Ovary (tissue), 9 donors: ENCODE results near the gene FBXW7. TPM values are rescaled to one million over a fixed set of nuclear protein-coding genes. Genes with fewer than 3 reads are reported as not detected.

Experiments used
- DNase-seq, 5 donors: peaks; one replicate each; pipeline ENCODE4 v3.0.0-alpha.2; 2019 to 2020
- H3K27ac ChIP-seq, 2 donors: fragments of 200-600 bp; one replicate each; pipeline versions ENCODE4 v1.5.1 to v1.8.0; 2019 to 2022
- H3K27me3 ChIP-seq: fragments of 200-600 bp; one replicate; pipeline ENCODE4 v1.8.0; 2022
- H3K36me3 ChIP-seq: fragments of 200-600 bp; sonication (generic); one replicate; pipeline ENCODE4 v1.5.1; 2019
- H3K4me1 ChIP-seq: one replicate; pipeline ENCODE4 v1.8.1; 2013; ENCODE audit warnings: mild to moderate bottlenecking, moderate library complexity; ENCODE audit not compliant: insufficient read depth
- H3K4me3 ChIP-seq: fragments of 200-600 bp; sonication (generic); one replicate; pipeline ENCODE4 v1.5.1; 2017
- H3K9me3 ChIP-seq, 2 donors: fragments of 200-600 bp in 1 of 2; sonication (generic) in 1 of 2; one replicate each; pipeline versions ENCODE4 v1.5.1 to v1.8.1; 2013 to 2019; ENCODE audit warnings: mild to moderate bottlenecking in 1 of 2, moderate library complexity in 1 of 2
- CTCF ChIP-seq, 3 donors: fragments of 450-650 bp in 2 of 3; fragments of 200-600 bp in 1 of 3; IDR thresholded peaks; one replicate each; pipeline versions ENCODE4 v1.5.1 to v1.8.0; 2016 to 2022; ENCODE audit warnings: antibody characterized with exemption in 3 of 3, mild to moderate bottlenecking in 1 of 3
- EP300 ChIP-seq: sonication (generic); formaldehyde crosslinking; IDR thresholded peaks from one replicate; pipeline ENCODE4 v1.6.1; 2017; ENCODE audit warnings: antibody characterized with exemption
- POLR2A ChIP-seq: fragments of 450-650 bp; IDR thresholded peaks from one replicate; pipeline ENCODE4 v1.6.1; 2017; ENCODE audit warnings: antibody characterized with exemption, mild to moderate bottlenecking, moderate library complexity
- WGBS, 3 donors: extraction: QIAGEN DNeasy Blood & Tissue Kit in 1 of 3; methylation state at CpG; one replicate each; pipeline versions ENCODE4 v1.1.5 to v1.1.7; 2013 to 2017; 5-methylcytosine and 5-hydroxymethylcytosine counted together
- intact Hi-C, 4 donors: fragments of 100-400 bp; cut with DNase I; formaldehyde crosslinking; loops; one replicate each; pipeline versions ENCODE4 v1.11.0 to v1.15.1; 2022 to 2023
- polyA plus RNA-seq, 2 donors: library from polyadenylated mRNA; stranded (reverse); fragments of 200-250 nt in 1 of 2; fragments of 350-450 nt in 1 of 2; fragmentation: Illumina TruSeq in 1 of 2; extraction: RNeasy Lipid Tissue Mini Kit (QIAGEN cat#74804) in 1 of 2; gene quantifications; one replicate each; pipeline ENCODE4 v1.2.3, GENCODE V29; 2013 to 2014
- total RNA-seq, 7 donors: library from RNA; depleted of rRNA in 2 of 7; stranded (reverse); fragments of >200 nt in 2 of 7; fragmentation: NEBNext Ultra II Directional in 3 of 7; extraction: Animal tissue kit (Norgen Biotek cat#: 25700) in 3 of 7; gene quantifications; one replicate each; pipeline versions ENCODE4 v1.1.0 to v1.2.4, GENCODE V29; 2016 to 2023
- donor health status: DM: no; HTN: no; CAD: no; lungs with moderate emphysema.
- donor health status: DM: no; HTN: no; CAD: no.
- donor health status: Bipolar disorder and iron deficiency.
- donor health status: DM: yes; HTN: yes; CAD: no.
- donor health status: DM: no; HTN: no; CAD: no.
- donor health status: DM: yes; HTN: yes; CAD: no.

FBXW7 gene
- total and polyA plus RNA-seq, 9 donors: 9.1 to 66.8 (median 42.9) TPM

DNA sequence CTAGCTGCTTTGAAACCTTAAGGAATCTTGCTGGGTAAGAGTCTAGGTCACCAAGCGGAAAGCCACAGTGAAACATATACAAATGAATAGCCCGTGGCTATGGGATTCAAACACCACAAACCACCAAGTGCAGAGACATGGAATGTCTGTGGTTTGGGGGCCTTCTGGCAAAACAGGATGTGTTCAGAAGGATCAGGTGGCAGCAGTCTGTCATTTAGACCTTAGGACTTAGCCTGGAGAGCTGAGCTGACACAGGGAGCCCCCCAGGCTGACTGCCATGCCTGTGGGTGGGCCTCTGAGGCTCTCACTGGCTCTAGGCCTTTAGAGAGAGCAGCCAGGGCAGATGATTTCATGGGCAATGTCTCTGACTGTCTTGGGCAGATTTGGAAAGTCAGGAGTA lies 225.6 kb downstream of the FBXW7 start:
- Histone ChIP-seq H3K36me3 (no peaks in the 10 kb centered on the region), H3K27ac (no peak overlapping the region), H3K9me3 (no peaks in the 10 kb centered on the region), H3K4me1 (no peaks in the 10 kb centered on the region), H3K27me3 (no peaks in the 10 kb centered on the region), H3K4me3 (no peak overlapping the region)
- no peak for DNase-seq
- TF ChIP-seq CTCF (IDR thresholded peaks at IDR 0.05): no peak
- TF ChIP-seq EP300: no peak
- TF ChIP-seq POLR2A: no peak
- 83 to 90% (median 85%) methylated on average over 2 of the region's 2 CpGs for WGBS, 3 donors
- intact Hi-C loops: no loop called here

GRCh38 chr4:152309418-152309817 lies 226.5 kb downstream of the FBXW7 start:
- intact Hi-C loops: no loop called here
- WGBS, 3 donors: 90 to 92% (median 91%) methylated on average over 2 of the region's 2 CpGs

DNA sequence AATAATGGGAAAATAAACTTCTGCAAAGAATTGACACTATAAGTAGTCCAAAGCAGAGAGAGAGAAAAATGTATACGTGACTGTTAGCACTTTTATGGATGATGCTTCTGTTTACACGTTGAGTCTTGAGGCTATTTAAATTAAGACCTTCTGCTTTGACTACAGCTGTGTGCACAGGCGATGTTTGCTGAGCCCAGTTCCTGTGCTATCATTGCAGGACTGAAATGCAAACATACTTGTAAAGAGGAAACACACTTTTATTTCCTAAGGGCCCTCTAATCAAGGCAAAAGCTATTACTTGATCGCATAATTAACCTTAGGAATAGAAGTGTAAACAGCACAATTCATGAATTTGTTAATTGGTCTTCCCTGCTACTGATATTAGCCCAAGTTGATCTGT lies 226.9 kb downstream of the FBXW7 start:
- TF ChIP-seq CTCF (IDR thresholded peaks at IDR 0.05): no peak
- no peak for TF ChIP-seq POLR2A
- no peak for TF ChIP-seq EP300
- H3K27me3 ChIP-seq: no peaks in the 10 kb centered on the region
- H3K4me1 ChIP-seq: no peaks in the 10 kb centered on the region
- intact Hi-C loops: no loop called here
- H3K4me3 ChIP-seq: no peak overlapping the region
- H3K27ac ChIP-seq: no peak overlapping the region
- no peaks in the 10 kb centered on the region for H3K9me3 ChIP-seq
- no peak for DNase-seq
- WGBS, 3 donors: 74 to 79% (median 77%) methylated on average over 4 of the region's 4 CpGs
- no peaks in the 10 kb centered on the region for H3K36me3 ChIP-seq

More at GRCh38 chr4:152309418-152309817, 226.5 kb downstream of the FBXW7 start:
- H3K27ac ChIP-seq: no peak overlapping the region
- no peaks in the 10 kb centered on the region for H3K36me3 ChIP-seq
- no peak overlapping the region for H3K4me3 ChIP-seq
- no peaks in the 10 kb centered on the region for H3K27me3 ChIP-seq
- no peak for DNase-seq
- no peaks in the 10 kb centered on the region for H3K4me1 ChIP-seq
- H3K9me3 ChIP-seq: no peaks in the 10 kb centered on the region
- no peak for TF ChIP-seq CTCF (IDR thresholded peaks at IDR 0.05)
- no peak for TF ChIP-seq POLR2A
- TF ChIP-seq EP300: no peak

DNA sequence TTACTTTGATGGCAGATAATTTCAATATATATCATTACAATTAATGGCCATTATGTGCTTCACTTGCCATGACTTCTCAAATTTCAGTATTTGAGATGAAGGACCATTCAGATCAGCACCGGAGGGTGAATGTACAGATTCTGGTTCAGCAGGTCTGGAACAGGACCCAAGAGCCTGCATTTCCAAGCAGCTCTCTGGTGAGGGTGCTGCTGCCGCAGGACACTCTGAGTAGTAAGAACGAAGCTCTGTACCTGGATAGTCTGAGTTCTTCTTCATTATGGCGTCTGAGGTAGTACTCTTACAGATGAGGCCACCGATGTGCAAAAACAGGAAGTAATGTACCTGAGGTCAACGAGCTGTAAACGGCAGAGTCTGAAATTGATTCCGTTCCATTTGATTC lies 228.2 kb downstream of the FBXW7 start:
- H3K4me3 ChIP-seq: no peak overlapping the region
- no peaks in the 10 kb centered on the region for H3K27me3 ChIP-seq
- no peak overlapping the region for H3K27ac ChIP-seq
- no peaks in the 10 kb centered on the region for H3K9me3 ChIP-seq
- TF ChIP-seq POLR2A: no peak
- 83 to 87% (median 84%) methylated on average over 8 of the region's 8 CpGs for WGBS, 3 donors
- no peaks in the 10 kb centered on the region for H3K4me1 ChIP-seq
- H3K36me3 ChIP-seq: no peaks in the 10 kb centered on the region
- no peak for DNase-seq
- intact Hi-C loops: no loop called here

DNA sequence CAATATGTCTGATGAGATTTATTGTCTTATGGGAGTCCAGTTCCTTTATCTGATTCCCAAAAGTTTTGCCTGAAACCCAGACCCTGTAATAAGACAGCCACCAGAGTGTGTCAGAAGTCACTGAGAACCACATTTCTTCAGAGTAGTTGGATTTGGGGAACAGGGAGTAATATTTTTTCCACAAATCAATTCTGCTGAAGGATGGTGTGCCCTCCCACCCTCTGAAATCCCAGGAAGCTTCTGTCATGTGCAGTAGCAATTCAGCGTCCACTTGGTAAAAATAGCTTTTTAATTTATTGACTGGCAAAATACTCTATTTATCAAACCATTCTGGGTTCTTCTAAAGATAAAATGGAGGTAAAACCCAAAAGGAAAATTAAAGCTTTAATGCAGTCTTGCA lies 229.4 kb downstream of the FBXW7 start:
- Histone ChIP-seq H3K27ac (no peak overlapping the region), H3K4me1 (no peaks in the 10 kb centered on the region), H3K36me3 (no peaks in the 10 kb centered on the region), H3K9me3 (no peaks in the 10 kb centered on the region), H3K4me3 (no peak overlapping the region), H3K27me3 (no peaks in the 10 kb centered on the region)
- intact Hi-C loops: no loop called here
- no peak for DNase-seq
- TF ChIP-seq EP300 (no peak), CTCF (IDR thresholded peaks at IDR 0.05) (no peak), POLR2A (no peak)
- 22 to 26% (median 24%) methylated on average over 1 of the region's 1 CpG for WGBS, 3 donors
